Suprapubic skin (tissue), 3 donors: ENCODE data around the gene KIAA1328.

ENCODE experiments used
- EP300 ChIP-seq: sonication (generic); formaldehyde crosslinking; IDR thresholded peaks from one replicate; pipeline ENCODE4 v1.6.1; 2017; ENCODE audit warnings: antibody characterized with exemption
- POLR2A ChIP-seq, 2 donors: fragments of 450-650 bp; IDR thresholded peaks; one replicate each; pipeline ENCODE4 v1.6.1; 2017; ENCODE audit warnings: antibody characterized with exemption in 2 of 2, mild to moderate bottlenecking in 2 of 2, moderate library complexity in 2 of 2
- TF ChIP-seq, protein P1 (sequence below), 2 donors: fragments of 200-600 bp in 1 of 2; fragments of 450-650 bp in 1 of 2; sonication (generic) in 1 of 2; IDR thresholded peaks; one replicate each; pipeline ENCODE4 v1.5.1; 2016 to 2019; ENCODE audit warnings: antibody characterized with exemption in 2 of 2, mild to moderate bottlenecking in 1 of 2, moderate library complexity in 1 of 2

DNA sequence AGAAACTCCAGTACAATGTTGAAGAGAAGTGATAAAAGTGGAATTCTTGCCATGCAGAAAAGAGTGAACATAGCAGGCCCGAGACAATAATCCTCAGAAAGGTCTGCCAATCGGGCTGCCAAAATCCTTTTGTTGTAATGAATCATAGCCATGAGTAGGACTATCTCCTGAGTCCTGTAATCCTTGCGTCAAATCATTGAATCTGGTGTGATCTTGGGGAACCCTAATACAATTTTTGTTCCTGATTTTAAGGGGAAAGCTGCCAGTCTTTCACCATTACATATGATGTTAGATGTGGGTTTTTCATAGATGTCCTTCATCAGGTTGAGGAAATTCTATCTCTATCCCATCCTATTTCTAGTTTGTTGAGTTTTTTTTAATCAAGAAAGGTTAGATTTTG, 2.4 kb upstream of the KIAA1328 start:
- TF ChIP-seq, protein P1, sequence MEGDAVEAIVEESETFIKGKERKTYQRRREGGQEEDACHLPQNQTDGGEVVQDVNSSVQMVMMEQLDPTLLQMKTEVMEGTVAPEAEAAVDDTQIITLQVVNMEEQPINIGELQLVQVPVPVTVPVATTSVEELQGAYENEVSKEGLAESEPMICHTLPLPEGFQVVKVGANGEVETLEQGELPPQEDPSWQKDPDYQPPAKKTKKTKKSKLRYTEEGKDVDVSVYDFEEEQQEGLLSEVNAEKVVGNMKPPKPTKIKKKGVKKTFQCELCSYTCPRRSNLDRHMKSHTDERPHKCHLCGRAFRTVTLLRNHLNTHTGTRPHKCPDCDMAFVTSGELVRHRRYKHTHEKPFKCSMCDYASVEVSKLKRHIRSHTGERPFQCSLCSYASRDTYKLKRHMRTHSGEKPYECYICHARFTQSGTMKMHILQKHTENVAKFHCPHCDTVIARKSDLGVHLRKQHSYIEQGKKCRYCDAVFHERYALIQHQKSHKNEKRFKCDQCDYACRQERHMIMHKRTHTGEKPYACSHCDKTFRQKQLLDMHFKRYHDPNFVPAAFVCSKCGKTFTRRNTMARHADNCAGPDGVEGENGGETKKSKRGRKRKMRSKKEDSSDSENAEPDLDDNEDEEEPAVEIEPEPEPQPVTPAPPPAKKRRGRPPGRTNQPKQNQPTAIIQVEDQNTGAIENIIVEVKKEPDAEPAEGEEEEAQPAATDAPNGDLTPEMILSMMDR (IDR thresholded peaks at IDR 0.05): no peak
- TF ChIP-seq EP300: no peak
- TF ChIP-seq POLR2A (IDR thresholded peaks at IDR 0.05): no peak
